HCT116 (cell line): Measurements from ENCODE around the gene TMEM201. TPM values are rescaled to one million over a fixed set of nuclear protein-coding genes. Genes with fewer than 3 reads are reported as not detected.

Experiments
- ATAC-seq: fragments of 200-7000 bp; cut with Tn5 transposase; 2 replicates; pipeline ENCODE4 v1.9.1; 2020; ENCODE audit warnings: mild to moderate bottlenecking, moderate library complexity
- BruUV-seq: library from RNA; stranded (reverse); fragments of 400-500 nt; replicated peaks from 2 replicates; lab custom pipeline; 2021; lab: Mats Ljungman, UMichigan
- CTCF ChIA-PET: fragments of 300-600 bp; sonication (Branson Sonifier 250); formaldehyde crosslinking; loops from one replicate; lab custom pipeline; 2021; ENCODE audit warnings: antibody characterized with exemption; lab: Charles Lee
- POLR2A ChIA-PET: fragments of 300-600, 350-600 bp; sonication (Branson Sonifier 250); formaldehyde crosslinking; loops from one replicate; lab custom pipeline; 2021; ENCODE audit warnings: antibody characterized with exemption; lab: Charles Lee
- RAD21 ChIA-PET, 2 experiments: fragments of 300-600 bp; sonication (Branson Sonifier 250); formaldehyde crosslinking; loops; one replicate each; lab custom pipeline; 2023; ENCODE audit warnings: low total read pairs in 2 of 2; ENCODE audit not compliant: uncharacterized antibody in 2 of 2, unreplicated experiment in 2 of 2, low non-redundant PET in 1 of 2; lab: Charles Lee
- DNase-seq: peaks from one replicate; pipeline ENCODE4 v3.0.0-alpha.2; 2010; ENCODE audit warnings: low read depth, low spot score
- H2AFZ ChIP-seq: fragments of 200-600 bp; shearing (Covaris generic), sonication (generic); 2 replicates; pipeline ENCODE4 v1.6.1; 2017; ENCODE audit warnings: low read depth, mixed run types, mixed read lengths, antibody characterized with exemption, low read length; ENCODE audit not compliant: poor library complexity, severe bottlenecking
- H3K27ac ChIP-seq: 2 replicates; pipeline ENCODE4 v1.5.1; 2012; ENCODE audit warnings: low read depth, low read length
- H3K27me3 ChIP-seq: fragments of 200-600 bp; sonication (generic); 2 replicates; pipeline ENCODE4 v1.6.1; 2016; ENCODE audit warnings: mixed run types, low read length, mixed read lengths; ENCODE audit not compliant: insufficient read depth
- H3K36me3 ChIP-seq, 2 experiments: fragments of 200-500 bp in 1 of 2; fragments of 200-600 bp in 1 of 2; sonication (Bioruptor generic) in 1 of 2; sonication (generic) in 1 of 2; 2 replicates each; pipeline versions ENCODE4 v1.5.1 to v1.6.1; 2014 to 2016; ENCODE audit warnings: low read length in 2 of 2, inconsistent platforms in 1 of 2, mixed read lengths in 1 of 2, mixed run types in 1 of 2; ENCODE audit not compliant: insufficient read depth in 2 of 2, control insufficient read depth in 1 of 2
- H3K4me1 ChIP-seq, 2 experiments: fragments of 200-600 bp in 1 of 2; sonication (generic) in 1 of 2; 2 replicates each; pipeline versions ENCODE4 v1.5.1 to v1.6.1; 2012 to 2017; ENCODE audit warnings: low read length in 2 of 2, inconsistent platforms in 1 of 2, mild to moderate bottlenecking in 1 of 2, mixed read lengths in 1 of 2, mixed run types in 1 of 2, moderate library complexity in 1 of 2; ENCODE audit not compliant: insufficient read depth in 2 of 2, control insufficient read depth in 1 of 2
- H3K4me2 ChIP-seq: fragments of 200-600 bp; sonication (generic); 2 replicates; pipeline ENCODE4 v1.6.1; 2017; ENCODE audit warnings: mixed run types, low read length, mixed read lengths
- H3K4me3 ChIP-seq, 2 experiments: fragments of 200-600 bp in 1 of 2; sonication (generic) in 1 of 2; replicated peaks in 1 of 2; 2 replicates each; pipeline ENCODE4 v1.5.1; 2011 to 2016; ENCODE audit warnings: low read length in 2 of 2, control low read depth in 1 of 2, low read depth in 1 of 2, mild to moderate bottlenecking in 1 of 2, mixed read lengths in 1 of 2, mixed run types in 1 of 2
- H3K79me2 ChIP-seq: fragments of 200-600 bp; sonication (generic); 2 replicates; pipeline ENCODE4 v1.6.1; 2017; ENCODE audit warnings: mild to moderate bottlenecking, mixed run types, low read length, moderate library complexity, mixed read lengths; ENCODE audit not compliant: insufficient read depth
- H3K9ac ChIP-seq: fragments of 200-600 bp; sonication (generic); 2 replicates; pipeline ENCODE4 v1.6.1; 2016; ENCODE audit warnings: low read length, mixed read lengths
- H3K9me2 ChIP-seq: fragments of 200-600 bp; sonication (generic), shearing (Covaris generic); 2 replicates; pipeline ENCODE4 v1.6.1; 2017; ENCODE audit warnings: mixed run types, mild to moderate bottlenecking, moderate library complexity; ENCODE audit not compliant: insufficient read depth
- H3K9me3 ChIP-seq, 2 experiments: fragments of 200-500 bp in 1 of 2; fragments of 200-600 bp in 1 of 2; sonication (Bioruptor generic) in 1 of 2; sonication (generic) in 1 of 2; 2 replicates each; pipeline ENCODE4 v1.6.1; 2014 to 2017; ENCODE audit warnings: low read length in 2 of 2, mixed read lengths in 2 of 2, inconsistent platforms in 1 of 2, low read depth in 1 of 2, mild to moderate bottlenecking in 1 of 2, mixed run types in 1 of 2, moderate library complexity in 1 of 2; ENCODE audit not compliant: control insufficient read depth in 1 of 2, insufficient read depth in 1 of 2
- H4K20me1 ChIP-seq: fragments of 200-600 bp; sonication (generic), shearing (Covaris generic); 2 replicates; pipeline ENCODE4 v1.6.1; 2017; ENCODE audit warnings: mixed run types, mild to moderate bottlenecking, moderate library complexity; ENCODE audit not compliant: insufficient read depth
- EGR1 ChIP-seq: IDR thresholded peaks from 2 replicates; pipeline ENCODE4 v1.6.1; 2012; ENCODE audit warnings: low read depth
- EZH2 ChIP-seq: fragments of 200-600 bp; sonication (generic); IDR thresholded peaks from 2 replicates; pipeline ENCODE4 v1.6.1; 2017; ENCODE audit warnings: antibody characterized with exemption, mixed run types
- FOSL1 ChIP-seq: IDR thresholded peaks from 2 replicates; pipeline ENCODE4 v1.6.1; 2012; ENCODE audit warnings: low read depth
- JUND ChIP-seq: IDR thresholded peaks from 2 replicates; pipeline ENCODE4 v1.6.1; 2012
- MAX ChIP-seq: IDR thresholded peaks from 2 replicates; pipeline ENCODE4 v1.6.1; 2012
- POLR2AphosphoS5 ChIP-seq: IDR thresholded peaks from 2 replicates; pipeline ENCODE4 v1.6.1; 2011; ENCODE audit warnings: mild to moderate bottlenecking, low read depth, low read length, moderate library complexity
- RAD21 ChIP-seq: IDR thresholded peaks from 2 replicates; pipeline ENCODE4 v1.6.1; 2012; ENCODE audit warnings: low read depth, mild to moderate bottlenecking
- SIN3A ChIP-seq: IDR thresholded peaks from 2 replicates; pipeline ENCODE4 v1.6.1; 2012; ENCODE audit warnings: low read depth
- SRF ChIP-seq: IDR thresholded peaks from 2 replicates; pipeline ENCODE4 v1.6.1; 2012; ENCODE audit warnings: low read depth
- TCF7L2 ChIP-seq: IDR thresholded peaks from 2 replicates; pipeline ENCODE4 v1.7.0; 2011; ENCODE audit warnings: borderline replicate concordance, inconsistent platforms; ENCODE audit not compliant: insufficient read depth, insufficient read length; ENCODE audit errors: extremely low read depth
- YY1 ChIP-seq: IDR thresholded peaks from 2 replicates; pipeline ENCODE4 v1.6.1; 2011; ENCODE audit warnings: low read length, low read depth, moderate library complexity, mild to moderate bottlenecking; ENCODE audit not compliant: insufficient replicate concordance; ENCODE audit errors: extremely low read depth
- ZFX ChIP-seq: fragments of 450-650 bp; IDR thresholded peaks from 2 replicates; pipeline ENCODE4 v1.6.1; 2017
- ZNF274 ChIP-seq: fragments of 200-500 bp; sonication (Bioruptor generic); IDR thresholded peaks from 2 replicates; pipeline ENCODE4 v1.6.1; 2014; ENCODE audit warnings: mild to moderate bottlenecking, low read depth, low read length, inconsistent platforms
- intact Hi-C: fragments of 100-400 bp; cut with micrococcal nuclease; formaldehyde crosslinking; loops from 2 replicates; pipeline ENCODE4 v1.10.0; 2022
- total RNA-seq: library from RNA; stranded (reverse); gene quantifications from one replicate; pipeline ENCODE4 v1.2.1, GENCODE V29; 2021; ENCODE audit not compliant: unreplicated experiment
- TF ChIP-seq, protein P1 (sequence below): IDR thresholded peaks from 2 replicates; pipeline ENCODE4 v1.6.1; 2011; ENCODE audit warnings: mild to moderate bottlenecking, low read length, moderate library complexity; ENCODE audit not compliant: insufficient replicate concordance; ENCODE audit errors: extremely low read depth
- TF ChIP-seq, protein P2 (sequence below): IDR thresholded peaks from 2 replicates; pipeline ENCODE4 v1.6.1; 2012; ENCODE audit warnings: low read depth
- TF ChIP-seq, protein P3 (sequence below): IDR thresholded peaks from 2 replicates; pipeline ENCODE4 v1.6.1; 2012

The TMEM201 gene
- total RNA-seq, 1 experiment from 2014 or later, result 27.6 TPM

GRCh38 chr1:9654051-9654833 lies 65.5 kb downstream of the TMEM201 start:
- BruUV-seq, result no TSS peak
- H3K27me3 ChIP-seq, result no peaks in the 10 kb centered on the region
- no peaks in the 10 kb centered on the region for H3K79me2 ChIP-seq
- ATAC-seq, result no peak
- POLR2A ChIA-PET, result no interaction called here
- CTCF ChIA-PET, result no interaction called here
- H3K4me3 ChIP-seq, result no peak overlapping the region
- no peaks in the 10 kb centered on the region for H3K9me3 ChIP-seq
- no peaks in the 10 kb centered on the region for H3K36me3 ChIP-seq
- intact Hi-C loops, result no loop called here
- no peaks in the 10 kb centered on the region for H3K9me2 ChIP-seq
- H2AFZ ChIP-seq, result no peak overlapping the region
- TF ChIP-seq YY1 (no peak), FOSL1 (no peak), MAX (no peak), POLR2AphosphoS5 (no peak), SIN3A (no peak), TCF7L2 (no peak), EZH2 (no peak), ZNF274 (no peak), JUND (no peak), RAD21 (no peak), EGR1 (no peak), SRF (no peak), ZFX (no peak)
- TF ChIP-seq, protein P1, sequence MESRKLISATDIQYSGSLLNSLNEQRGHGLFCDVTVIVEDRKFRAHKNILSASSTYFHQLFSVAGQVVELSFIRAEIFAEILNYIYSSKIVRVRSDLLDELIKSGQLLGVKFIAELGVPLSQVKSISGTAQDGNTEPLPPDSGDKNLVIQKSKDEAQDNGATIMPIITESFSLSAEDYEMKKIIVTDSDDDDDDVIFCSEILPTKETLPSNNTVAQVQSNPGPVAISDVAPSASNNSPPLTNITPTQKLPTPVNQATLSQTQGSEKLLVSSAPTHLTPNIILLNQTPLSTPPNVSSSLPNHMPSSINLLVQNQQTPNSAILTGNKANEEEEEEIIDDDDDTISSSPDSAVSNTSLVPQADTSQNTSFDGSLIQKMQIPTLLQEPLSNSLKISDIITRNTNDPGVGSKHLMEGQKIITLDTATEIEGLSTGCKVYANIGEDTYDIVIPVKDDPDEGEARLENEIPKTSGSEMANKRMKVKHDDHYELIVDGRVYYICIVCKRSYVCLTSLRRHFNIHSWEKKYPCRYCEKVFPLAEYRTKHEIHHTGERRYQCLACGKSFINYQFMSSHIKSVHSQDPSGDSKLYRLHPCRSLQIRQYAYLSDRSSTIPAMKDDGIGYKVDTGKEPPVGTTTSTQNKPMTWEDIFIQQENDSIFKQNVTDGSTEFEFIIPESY, result no peak
- TF ChIP-seq, protein P2, sequence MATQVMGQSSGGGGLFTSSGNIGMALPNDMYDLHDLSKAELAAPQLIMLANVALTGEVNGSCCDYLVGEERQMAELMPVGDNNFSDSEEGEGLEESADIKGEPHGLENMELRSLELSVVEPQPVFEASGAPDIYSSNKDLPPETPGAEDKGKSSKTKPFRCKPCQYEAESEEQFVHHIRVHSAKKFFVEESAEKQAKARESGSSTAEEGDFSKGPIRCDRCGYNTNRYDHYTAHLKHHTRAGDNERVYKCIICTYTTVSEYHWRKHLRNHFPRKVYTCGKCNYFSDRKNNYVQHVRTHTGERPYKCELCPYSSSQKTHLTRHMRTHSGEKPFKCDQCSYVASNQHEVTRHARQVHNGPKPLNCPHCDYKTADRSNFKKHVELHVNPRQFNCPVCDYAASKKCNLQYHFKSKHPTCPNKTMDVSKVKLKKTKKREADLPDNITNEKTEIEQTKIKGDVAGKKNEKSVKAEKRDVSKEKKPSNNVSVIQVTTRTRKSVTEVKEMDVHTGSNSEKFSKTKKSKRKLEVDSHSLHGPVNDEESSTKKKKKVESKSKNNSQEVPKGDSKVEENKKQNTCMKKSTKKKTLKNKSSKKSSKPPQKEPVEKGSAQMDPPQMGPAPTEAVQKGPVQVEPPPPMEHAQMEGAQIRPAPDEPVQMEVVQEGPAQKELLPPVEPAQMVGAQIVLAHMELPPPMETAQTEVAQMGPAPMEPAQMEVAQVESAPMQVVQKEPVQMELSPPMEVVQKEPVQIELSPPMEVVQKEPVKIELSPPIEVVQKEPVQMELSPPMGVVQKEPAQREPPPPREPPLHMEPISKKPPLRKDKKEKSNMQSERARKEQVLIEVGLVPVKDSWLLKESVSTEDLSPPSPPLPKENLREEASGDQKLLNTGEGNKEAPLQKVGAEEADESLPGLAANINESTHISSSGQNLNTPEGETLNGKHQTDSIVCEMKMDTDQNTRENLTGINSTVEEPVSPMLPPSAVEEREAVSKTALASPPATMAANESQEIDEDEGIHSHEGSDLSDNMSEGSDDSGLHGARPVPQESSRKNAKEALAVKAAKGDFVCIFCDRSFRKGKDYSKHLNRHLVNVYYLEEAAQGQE, result no peak
- TF ChIP-seq, protein P3, sequence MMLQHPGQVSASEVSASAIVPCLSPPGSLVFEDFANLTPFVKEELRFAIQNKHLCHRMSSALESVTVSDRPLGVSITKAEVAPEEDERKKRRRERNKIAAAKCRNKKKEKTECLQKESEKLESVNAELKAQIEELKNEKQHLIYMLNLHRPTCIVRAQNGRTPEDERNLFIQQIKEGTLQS, result no peak
- no peak overlapping the region for H3K4me2 ChIP-seq
- peaks cover 4 to 11% of the 10 kb centered on the region in 2 experiments; a peak in 3 of 4 replicates for H3K4me1 ChIP-seq
- H3K9ac ChIP-seq, result no peak overlapping the region
- no peak overlapping the region for H3K27ac ChIP-seq
- no peaks in the 10 kb centered on the region for H4K20me1 ChIP-seq
- RAD21 ChIA-PET, result no interaction called here
- DNase-seq, result no peak
